OCI-M2 (cell line): Measurements from ENCODE around the gene GRM4.

Experiments used
- DNase-seq: peaks from one replicate; lab custom pipeline; 2025; ENCODE audit not compliant: unreplicated experiment; lab: John Stamatoyannopoulos, UW

Gene GRM4

DNA sequence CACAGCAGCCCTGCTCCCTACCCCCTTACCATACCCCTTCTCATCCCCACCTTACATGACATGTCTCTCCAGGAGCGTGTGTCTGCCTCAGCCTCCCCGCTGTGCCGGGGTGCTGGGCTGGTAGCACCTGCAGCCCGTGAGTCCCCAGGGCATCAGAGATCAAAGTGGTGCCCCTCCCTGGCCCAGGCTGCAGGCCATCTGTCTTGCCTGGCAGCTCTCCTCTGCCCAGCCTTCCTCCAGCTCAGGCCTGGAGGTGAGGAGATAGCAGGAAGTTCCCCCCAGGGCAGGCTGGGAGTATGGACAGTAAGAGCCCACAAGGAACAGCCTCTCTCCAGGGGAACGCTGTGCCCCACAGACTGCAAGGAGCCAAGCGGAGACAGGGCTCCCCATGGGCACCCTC lies 35.3 kb downstream of the GRM4 start:
- no peak for DNase-seq

DNA sequence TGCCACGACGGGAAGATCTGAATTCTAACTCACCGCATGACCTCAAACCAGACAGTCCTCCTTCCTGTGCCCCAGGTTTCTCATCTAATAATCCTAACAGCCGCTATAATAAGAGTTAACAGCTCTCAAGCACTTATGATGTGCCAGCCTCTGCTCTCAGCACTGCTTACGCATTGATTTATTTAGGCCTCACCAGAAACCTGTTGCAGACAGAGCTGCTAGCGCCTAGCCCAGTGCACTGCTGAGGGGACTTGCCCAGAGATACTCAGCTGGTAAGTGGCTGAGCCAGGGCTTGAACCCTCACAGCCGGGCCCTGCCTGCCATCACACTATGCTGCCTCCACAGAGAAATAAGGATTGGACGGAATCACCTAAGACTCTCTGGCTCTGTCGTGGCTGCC lies 37.7 kb downstream of the GRM4 start:
- no peak for DNase-seq

DNA sequence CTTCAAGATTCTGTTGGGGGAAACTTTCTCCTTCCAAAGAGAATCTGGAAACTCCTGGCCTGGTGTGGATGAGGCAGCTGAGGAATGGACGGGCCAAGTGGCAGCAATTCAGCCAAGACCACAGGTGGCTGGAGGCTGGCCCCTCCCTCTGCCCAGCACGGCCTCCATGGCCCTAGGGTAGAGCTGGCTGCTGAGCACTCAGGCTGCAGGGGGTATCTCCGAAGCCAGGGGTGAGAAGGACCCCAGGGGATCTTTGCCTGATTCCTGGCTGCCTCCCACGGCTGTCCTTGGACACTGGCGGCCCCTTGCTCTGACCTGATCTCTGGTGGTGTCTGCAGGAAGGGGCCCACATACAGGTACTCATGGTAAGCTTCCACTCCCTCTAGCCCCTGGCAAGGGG lies 39.0 kb downstream of the GRM4 start:
- DNase-seq, result no peak

DNA sequence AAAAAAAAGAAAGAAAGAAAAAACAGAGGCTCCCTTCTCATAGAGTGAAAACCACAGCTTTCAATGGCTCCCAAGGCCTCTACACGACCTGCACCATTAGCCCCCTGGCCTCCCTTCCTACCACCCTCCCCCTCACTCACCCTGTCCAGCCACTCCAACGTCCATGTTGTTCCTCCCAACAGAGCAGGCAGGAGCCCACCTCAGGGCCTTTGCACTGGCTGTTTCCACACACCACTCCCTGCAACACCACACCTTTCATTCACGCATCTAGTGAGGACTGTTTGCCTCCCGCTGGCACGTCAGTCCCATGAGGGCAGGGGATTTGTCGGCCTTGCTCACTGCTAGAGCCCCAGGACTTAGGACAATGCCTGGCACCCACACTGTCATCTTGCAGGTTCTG lies 39.5 kb downstream of the GRM4 start:
- no peak for DNase-seq

DNA sequence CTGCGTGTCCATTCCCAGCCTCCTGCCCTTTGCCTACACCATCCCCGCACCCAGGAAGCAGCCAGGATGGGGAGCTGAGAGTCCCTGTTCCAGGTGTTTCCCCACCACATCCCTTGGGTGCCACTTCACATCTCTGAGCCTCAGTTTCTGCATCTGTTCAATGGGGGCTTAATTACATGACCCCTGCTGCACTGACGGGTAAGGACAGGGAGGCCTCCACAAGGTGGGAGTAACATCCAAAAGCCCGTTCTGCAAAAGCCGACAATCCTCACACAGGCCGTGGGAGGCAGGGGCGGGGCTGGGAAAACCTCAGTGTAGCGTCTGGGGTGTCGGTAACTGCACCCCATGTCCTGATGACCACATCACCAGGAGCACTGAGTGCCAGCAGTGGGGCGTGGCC lies 41.3 kb downstream of the GRM4 start:
- no peak for DNase-seq

DNA sequence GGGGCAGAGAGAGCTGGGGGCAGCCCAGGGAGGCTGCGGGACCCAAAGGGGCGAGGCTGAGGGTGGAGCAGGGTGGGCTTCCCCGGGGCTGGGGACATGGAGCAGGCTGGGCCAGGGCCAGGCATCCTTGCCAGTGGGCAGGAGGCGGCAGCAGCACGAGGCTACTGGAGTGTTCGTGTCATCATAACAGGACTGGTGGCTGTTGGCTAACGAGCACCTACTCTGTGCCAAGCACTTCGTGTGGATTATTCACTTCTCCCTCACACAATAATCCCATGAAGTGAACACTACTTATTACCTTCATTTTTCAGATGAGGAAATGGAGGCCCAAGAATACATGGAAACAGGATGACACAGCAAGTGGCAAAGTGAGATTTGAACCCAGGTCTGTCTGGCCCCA lies 41.7 kb downstream of the GRM4 start:
- no peak for DNase-seq

DNA sequence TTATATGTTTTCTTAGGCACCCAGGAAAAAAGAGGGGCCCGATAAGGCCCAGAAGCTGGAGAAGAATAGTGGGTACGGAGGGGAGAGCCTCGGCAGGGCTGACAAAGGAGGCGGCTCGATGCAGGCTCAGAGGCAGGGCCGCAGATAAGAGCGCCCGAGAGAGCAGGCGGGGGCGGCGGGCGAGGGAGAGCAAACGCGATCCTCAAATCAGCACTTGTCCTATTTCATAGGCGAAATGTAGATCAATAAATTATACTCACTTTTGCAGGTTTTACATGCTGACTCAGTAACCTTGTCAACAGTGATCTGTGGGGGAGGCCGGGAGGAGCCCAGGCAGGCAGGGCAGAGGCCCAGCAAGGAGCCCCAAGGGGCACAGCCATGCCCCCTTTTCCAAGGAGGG lies 42.6 kb downstream of the GRM4 start:
- DNase-seq, result no peak

DNA sequence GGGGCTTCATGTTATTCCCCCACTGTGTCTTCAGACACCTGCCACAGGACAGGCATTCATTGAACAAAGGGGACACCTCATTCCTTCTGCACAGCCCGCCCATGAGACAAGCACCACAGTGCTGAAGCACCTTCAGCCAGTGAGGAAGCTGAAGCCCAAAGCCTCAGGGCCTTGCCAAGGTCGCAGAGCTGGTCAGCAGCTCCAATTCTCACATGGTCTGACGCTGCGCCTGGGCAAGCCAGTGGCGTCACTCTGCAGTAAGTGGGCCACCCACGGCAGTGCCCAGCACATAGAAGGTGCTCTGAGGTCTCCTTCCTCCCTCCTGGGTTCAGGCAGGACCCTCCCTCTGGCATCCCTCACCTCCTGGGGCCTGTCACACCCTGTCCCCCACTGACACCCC lies 43.2 kb downstream of the GRM4 start:
- no peak for DNase-seq

DNA sequence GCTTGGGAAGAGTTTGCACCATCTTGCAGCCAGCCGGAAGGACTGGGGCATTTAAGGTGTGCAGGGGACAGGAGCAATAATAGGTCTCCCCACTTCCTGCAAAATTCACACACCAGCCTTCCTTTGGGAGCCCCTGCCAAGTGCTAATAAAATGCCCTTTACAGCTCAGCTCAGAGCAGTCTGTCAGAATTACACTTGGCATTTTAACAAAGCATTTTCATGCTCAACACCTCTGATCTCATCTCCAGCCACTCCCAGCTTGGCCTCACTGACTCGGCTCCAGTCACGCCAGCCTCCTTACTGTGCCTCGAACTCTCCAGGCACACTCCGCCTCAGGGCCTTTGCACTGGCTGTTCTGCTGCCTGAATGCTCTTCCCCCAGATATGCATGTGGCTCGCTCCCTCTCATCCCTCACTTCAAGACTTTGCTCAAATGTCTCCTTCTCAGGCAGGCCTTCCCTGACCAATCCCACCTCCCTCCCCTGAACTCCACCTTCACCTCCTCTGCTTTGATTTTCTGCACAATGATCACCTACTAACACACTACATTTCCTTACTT lies 43.7 kb downstream of the GRM4 start:
- no peak for DNase-seq

DNA sequence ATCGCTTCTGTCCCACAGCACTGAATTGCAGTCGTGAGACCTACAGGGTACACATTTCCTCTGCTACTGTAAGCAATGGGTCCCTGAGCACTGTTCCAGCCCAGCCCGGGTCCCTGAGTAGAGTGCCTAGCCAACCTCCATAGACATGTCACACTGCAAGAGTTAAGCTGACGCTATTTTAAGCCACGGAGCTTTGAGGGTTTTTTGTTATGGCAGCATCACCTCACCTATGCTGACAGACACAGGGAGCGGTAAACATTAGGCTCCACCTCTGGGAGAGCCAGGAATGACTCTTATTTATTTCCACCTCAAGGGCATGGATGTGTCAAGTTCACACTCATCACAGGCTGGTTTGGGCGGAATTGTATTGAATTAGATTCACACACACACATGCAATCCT lies 45.1 kb downstream of the GRM4 start:
- no peak for DNase-seq

DNA sequence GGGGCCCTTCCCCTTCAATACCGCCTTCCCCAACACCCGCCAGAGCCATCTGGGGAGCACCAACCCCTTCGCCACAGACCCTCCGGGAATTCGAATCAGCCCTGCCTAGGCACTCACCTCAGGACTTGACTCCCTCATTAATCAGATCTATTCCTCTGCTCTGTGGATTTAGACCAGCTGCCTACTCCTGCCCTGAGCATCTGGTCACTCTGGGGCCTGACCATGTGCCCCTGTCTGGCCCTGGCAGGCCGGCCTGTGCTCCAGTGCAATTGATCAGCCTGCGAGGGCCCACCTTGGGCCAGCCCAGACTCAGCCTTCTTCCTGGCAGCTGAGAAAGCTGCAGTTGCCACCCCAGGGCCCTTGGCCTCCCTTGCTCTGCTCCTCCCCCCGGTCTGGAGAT lies 46.0 kb downstream of the GRM4 start:
- no peak for DNase-seq

DNA sequence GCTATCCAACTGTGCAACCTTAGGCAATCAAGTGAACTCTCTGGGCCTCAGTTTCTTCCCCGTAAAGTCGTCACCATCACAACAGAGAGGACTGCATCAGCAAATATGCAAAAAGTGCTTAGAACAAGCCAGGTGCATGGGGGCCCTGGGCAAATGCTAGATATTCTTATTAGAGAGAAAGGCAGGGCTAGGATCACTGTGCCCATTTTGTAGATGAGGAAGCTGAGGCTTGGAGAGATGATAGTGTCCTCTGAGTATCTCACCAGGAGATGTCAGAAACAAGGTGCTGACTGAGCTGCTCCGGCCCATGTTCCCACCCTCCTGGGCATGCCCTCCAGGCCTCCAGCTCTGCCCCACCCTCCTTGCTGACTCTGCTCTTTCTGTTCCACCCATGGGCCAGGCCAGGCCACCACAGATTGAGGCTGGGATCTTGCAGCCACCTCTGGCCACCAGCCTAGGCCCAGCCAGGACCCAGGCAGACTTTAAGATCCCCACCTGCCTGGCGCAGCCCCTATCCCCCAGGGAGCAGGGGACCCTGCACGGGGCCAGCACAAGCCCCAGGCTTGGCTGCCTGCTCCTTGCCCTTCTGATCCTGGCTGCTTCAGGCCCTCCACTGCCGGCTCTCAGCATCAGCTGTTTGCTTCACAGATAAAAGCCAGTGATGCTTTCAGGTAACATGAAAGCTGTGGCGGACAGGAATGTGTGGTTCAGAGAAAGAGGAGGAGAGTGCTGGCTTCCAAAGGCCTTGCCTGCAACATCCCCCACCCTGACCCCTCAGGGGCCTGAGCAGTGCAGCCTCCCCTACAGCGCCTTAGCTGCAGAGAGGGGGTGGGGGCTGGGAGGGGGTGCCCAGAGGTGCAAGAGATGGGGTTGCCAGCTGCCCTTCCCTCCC lies 47.6 kb downstream of the GRM4 start:
- DNase-seq, result no peak

DNA sequence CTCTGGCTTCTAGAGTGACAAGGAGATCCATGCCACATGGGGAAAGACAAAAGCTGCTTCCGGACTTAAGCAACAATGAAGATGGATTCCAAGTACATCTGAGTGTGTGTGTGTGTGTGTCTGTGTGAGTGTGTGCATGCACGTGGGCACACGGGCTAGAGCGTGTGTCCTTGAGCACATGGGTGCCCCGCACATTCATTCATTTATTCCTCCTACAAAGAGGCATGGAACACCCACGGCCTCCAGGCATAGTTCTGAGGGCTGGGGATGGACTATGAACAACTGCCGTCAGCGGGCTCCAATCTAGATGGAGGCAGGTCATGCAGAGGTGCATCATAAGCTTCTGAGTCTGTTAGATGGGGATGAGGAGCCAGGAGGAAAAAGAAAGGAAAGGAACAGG lies 49.1 kb downstream of the GRM4 start:
- DNase-seq, result no peak

DNA sequence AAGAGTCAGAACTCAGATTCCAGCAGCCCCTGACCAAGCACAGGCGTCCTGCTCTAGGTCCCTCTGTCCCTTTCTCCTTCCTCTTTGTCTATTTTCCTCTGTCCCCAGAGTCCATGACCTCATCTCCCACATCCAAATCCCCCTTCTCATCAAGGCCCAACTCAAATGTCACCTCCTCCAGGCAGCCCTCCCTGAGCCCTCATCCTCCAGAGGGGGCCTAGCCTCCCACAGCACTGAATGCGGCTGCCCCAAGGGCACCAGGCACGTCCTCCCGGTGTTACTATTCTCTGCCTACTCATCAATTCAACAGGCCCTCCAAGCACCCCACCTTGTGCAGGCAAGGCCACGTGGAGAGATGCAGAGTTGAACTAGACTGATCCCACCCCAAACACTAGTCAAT lies 49.7 kb downstream of the GRM4 start:
- no peak for DNase-seq

DNA sequence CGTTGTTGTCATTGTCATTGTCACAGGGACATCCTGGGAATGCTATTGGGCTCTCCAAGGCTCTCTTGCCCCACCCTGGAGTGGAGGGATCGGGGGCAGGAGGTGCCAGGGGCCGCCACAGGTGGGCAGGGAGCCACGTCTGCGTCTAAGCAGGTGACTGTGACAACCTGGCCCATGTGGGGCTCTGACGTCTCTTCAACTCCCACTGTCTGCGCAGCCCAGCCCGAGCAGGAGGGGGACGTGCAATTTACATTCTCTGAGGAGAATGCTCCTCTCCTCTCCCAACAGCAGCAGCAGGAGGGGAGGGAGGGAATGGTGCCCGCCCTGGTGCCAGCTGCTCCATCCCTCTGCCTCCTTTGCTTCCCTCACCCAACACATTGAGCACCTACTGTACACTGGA lies 50.1 kb downstream of the GRM4 start:
- no peak for DNase-seq

DNA sequence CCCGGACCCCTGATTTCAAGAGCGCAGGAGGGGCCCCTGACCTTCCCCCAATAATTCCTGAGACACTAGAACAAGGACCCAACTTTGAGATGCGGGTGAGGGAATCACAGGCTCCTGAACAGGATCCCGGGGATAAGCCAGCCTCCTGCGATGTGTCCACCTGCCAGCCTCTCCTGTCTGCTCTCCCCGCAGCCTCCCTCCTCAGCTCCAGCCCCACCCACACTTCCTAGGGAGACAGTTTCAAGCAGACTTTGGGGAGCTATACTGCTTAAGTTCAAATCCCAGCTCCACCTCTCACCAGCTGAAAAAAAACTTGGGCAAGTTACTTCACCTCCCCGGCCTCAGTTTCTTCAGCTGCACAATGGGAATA lies 50.8 kb downstream of the GRM4 start:
- DNase-seq, result no peak

DNA sequence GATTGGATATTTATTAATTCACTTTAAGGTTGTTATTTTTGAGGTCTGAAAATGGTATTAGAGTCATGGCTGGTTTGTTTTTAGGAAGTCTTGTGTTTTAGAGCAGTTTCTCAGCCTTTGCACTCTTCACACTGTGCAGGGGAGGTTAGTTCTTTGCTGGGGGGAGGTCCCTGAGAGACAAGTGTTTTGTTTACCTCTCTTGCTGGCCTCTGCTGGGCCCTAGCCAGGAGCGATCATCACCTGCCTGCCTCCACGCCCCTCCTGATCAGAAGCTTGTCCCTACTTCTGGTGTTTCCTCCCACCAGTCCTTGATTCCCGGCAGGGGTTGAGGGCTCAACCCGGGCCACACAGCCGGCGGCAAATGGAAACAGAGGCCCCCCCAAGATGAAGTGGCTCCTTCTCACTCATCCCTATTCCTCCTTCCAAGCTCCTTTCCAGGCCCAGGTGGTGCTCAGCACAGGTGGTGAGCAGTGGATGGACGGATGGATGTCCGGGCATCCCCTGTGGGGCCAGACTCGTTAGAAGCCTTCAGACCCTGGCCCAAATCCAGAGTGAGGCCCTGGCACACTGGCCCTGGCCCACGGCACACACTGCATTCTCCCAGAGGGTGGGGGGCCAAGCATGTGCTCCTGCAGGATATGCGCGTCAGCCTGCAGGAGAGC lies 51.3 kb downstream of the GRM4 start:
- DNase-seq, result no peak

DNA sequence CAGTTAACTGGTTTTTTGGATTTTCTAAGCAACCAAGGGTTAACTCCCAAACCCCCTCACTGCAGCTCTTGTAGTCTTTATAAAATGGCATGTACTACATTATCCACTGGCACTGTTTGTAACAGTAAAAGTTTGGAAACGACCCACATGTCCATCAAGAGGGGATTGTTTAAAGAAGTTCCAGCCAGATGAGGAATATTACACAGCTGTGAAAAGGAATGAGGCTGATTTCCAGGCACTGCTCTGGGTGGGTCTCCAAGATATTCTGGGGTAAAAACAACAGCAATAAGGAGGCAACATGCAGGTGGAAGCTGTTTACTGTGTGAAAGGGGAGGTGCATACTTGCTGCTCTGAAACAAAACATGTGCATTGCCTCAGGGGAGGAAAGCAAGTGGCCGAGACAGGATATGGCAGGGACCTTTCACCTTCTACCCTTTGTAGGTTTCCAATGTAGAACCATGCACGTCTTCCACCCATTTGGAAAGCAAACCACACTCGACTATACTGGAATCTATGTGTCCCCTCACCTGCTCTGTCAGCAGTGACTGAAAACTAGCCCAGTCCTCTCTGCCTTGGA lies 51.9 kb downstream of the GRM4 start:
- DNase-seq, result no peak

DNA sequence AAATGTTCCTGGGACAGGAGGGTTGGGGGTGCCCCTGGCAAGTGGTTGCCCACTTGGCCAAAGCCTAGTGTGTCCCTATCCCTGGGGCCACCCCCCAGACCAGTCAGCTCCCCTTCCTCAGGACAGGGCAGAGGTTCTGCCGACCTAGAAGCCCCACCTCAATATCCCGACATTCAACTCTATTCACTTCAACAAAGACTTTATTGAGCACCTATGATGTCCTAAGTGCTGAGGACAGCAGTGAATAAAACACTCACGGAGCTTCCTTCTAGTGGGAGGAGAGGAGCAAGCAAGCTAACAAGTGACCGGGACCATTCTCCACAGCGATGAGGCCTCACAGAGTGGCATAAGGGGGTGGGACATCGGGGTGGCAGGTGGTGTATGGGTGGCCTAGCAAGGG lies 52.7 kb downstream of the GRM4 start:
- no peak for DNase-seq

DNA sequence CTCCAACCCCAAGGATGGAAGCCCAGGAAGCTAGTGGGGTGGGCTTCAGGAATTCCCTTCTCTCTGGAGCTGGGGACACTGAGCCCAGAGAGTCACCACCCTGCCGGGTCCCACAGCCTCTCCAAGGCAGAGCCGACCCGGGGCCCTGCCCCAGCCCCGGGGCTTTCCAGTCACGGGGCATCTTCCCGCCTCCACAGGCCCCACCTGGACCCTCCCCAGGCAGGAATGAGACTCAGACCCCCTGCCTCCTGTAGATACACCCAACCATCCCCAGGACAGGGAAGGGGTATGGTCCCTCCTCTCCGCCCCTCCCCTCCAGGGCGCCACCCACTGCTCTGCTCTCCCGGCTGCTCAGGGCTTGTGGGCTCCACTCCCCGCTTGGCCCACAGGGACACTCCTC lies 53.3 kb downstream of the GRM4 start:
- DNase-seq, result no peak

DNA sequence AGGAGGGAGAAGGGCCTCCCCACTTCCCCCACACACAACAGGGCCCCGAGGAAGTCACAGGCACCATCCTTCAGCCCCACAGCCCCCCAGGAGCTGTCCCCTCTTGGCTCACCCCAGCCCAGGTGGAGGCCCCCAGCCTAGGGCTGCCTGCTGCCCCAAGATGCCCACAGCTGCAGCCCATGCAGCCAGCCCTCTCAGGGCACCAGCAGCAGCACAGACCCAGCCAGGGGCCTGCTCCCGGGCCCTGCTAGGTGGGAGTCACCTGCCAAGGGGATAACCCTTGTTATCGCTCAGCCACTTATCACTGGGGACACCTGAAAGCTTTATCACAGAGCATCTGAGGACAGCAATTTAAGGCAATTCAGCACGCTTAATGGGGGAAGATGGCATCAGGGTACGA lies 55.0 kb downstream of the GRM4 start:
- DNase-seq, result no peak

DNA sequence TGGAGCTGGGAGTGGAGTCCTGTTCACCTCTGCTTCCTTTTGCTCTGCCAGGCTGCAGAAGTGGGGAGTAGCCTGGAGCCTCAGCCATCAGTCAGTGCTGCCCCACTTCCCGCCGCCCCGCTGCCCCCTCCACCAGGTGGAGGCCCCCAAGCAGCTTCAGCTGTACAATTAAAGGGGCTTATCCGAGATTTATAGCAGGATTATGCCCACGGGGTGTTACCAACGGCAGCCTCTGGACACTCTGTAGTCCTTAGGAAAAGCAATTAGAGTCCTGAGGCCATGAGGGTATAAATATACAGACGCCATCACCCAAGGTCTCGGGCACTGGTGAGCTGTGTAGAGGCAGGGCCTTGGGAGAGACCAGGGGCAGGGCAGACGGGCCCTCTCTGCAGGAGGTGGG lies 55.4 kb downstream of the GRM4 start:
- DNase-seq, result no peak
